ENCODE data around the gene STOML2.
"Not testable (repeated sequence)": the region's sequence is repeated elsewhere in the genome, so short reads cannot be mapped to it uniquely, and the experiment has no call there.

Gene STOML2, protein sequence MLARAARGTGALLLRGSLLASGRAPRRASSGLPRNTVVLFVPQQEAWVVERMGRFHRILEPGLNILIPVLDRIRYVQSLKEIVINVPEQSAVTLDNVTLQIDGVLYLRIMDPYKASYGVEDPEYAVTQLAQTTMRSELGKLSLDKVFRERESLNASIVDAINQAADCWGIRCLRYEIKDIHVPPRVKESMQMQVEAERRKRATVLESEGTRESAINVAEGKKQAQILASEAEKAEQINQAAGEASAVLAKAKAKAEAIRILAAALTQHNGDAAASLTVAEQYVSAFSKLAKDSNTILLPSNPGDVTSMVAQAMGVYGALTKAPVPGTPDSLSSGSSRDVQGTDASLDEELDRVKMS

GRCh38 chr9:35102769-35103659 lies at the start of gene STOML2:
Gene STOML2 (minus strand): TSS chr9:35103131. CDS start chr9:35103094, 37 bp downstream.
- peak; percentile 95 for DNase-seq

GRCh38 chr9:35147941-35148563 lies 45.1 kb upstream of the STOML2 start:
- not testable (repeated sequence) for DNase-seq

- no peak for DNase-seq
Observed at GRCh38 chr9:35142037-35142436, 39.1 kb upstream of the STOML2 start.

GRCh38 chr9:35140093-35140492 lies 37.2 kb upstream of the STOML2 start:
- DNase-seq = no peak

DNA sequence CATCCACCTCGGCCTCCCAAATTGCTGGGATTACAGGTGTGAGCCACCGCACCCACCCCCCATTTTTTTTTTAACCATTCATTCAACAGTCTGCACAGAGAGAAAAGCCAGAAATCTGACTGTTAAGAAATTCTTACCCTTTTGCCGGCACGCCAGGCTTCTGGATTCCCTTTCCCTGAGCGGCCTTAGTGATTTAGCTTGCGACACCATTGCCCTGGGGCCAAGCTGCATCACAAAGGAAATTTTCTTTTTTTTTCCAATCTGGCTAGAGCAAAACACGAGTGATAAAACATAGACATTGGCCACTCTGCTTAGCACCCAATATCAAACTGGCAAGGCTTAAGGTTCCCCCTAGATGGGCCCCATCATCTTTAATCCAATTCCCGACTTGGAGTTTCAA lies 33.9 kb upstream of the STOML2 start:
- no peak for DNase-seq

GRCh38 chr9:35135988-35136387 lies 33.1 kb upstream of the STOML2 start:
- DNase-seq = no peak

DNA sequence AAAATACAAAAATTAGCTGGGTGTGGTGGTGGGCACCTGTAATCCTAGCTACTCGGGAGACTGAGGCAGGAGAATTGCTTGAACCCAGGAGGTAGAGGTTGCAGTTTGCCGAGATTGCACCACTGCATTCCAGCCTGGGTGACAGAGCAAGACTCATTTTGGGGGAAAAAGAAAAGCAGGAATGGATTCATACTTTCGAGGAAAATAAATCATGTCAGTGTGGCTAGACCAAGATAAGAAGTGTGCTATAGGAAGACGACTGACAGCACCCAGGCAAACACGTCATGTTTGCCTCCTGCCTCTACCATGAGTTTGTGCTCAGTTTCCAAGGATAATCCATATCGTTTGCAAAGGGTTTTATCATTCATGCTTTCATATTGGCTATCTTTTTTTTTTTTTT lies 32.0 kb upstream of the STOML2 start:
- no peak for DNase-seq

DNA sequence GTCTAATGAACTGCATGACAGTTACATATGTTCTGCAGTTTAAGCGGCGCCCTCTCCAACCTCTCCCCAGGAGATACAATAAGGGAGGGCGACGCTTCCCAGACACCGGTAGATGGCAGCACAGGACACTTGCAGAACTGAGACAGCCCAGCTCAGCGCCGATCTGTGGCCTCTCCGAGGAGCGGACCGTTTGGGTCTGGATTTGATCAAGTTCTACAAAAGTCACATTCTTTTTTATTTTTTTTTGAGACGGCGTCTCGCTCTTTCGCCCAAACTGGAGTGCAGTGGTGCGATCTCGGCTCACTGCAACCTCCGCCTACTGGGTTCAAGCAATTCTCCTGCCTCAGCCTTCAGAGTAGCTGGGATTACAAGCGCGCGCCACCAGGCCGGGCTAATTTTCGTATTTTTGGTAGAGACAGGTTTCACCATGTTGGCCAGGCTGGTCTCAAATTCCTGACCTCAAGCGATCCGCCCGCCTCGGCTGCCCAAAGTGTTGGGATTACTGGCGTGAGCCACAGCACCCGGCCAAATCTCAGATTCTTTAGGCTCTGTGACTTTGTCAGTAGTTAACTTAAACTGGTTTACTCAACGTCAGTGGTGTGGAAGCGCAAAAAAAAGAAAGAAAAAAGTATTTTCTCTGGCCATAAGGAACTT lies 14.1 kb upstream of the STOML2 start:
- peak; percentile 92 for DNase-seq

DNA sequence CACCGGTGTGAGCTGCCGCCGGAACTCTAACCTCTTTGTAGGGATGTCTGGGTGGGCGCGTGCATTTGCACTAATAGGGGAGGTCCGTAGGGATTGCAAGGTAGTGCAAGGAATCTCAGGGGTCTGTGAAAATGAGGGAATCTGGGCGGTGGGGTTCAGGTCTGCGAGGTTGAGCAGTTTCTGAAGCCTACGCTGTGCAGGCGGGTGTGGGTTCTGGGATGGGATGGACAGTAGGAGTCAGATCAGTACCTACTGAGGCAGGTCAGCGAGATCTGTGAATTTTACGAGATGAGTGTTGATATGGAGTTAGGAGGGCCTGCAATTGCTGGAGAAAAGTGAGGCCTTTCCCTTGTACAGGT lies 13.6 kb upstream of the STOML2 start:
- DNase-seq = no peak

GRCh38 chr9:35115680-35116538 lies 13.0 kb upstream of the STOML2 start, which contains the start of gene ATOSB:
Gene ATOSB (minus strand): TSS chr9:35115862. CDS start chr9:35108274, 7,588 bp downstream.
- DNase-seq = peak; percentile 98

- DNase-seq = peak; percentile 68
Observed at GRCh38 chr9:35114840-35115628, 12.1 kb upstream of the STOML2 start.

DNA sequence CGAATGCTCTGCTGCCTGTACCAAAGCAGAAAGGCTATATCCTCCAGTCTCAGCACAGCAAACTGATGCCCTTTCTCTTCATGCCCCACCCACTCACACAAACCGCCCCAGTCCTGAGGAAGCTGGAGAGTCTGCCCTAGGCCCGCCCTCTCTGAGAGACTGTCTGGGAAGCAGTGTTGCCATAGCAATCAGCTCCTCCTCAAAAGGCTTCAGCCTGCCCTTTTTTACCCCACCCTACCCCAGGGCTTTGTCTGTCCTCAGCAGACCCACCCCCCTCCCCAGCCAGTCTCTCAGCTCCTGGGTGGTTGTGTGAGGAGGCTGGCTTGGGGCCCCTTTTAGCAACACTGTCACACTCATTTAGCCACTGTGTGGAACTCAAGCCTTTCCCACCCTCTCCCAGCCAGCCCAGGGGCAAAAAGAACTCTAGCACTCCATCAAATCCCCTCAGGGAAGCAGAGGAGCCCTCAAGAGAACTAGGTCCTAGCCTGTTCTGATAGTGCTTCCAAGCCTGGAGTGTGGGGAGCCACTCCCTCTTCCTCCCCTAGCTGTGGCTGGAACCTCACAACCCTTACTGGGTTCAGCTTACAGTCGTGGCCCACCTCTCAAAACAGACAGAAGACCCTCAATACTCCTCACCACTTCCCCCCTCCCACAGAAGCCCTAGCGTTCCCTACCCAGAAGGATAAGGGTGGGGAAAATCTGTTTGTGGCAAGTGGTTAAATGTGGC lies 11.3 kb upstream of the STOML2 start:
- peak; percentile 98 for DNase-seq

DNA sequence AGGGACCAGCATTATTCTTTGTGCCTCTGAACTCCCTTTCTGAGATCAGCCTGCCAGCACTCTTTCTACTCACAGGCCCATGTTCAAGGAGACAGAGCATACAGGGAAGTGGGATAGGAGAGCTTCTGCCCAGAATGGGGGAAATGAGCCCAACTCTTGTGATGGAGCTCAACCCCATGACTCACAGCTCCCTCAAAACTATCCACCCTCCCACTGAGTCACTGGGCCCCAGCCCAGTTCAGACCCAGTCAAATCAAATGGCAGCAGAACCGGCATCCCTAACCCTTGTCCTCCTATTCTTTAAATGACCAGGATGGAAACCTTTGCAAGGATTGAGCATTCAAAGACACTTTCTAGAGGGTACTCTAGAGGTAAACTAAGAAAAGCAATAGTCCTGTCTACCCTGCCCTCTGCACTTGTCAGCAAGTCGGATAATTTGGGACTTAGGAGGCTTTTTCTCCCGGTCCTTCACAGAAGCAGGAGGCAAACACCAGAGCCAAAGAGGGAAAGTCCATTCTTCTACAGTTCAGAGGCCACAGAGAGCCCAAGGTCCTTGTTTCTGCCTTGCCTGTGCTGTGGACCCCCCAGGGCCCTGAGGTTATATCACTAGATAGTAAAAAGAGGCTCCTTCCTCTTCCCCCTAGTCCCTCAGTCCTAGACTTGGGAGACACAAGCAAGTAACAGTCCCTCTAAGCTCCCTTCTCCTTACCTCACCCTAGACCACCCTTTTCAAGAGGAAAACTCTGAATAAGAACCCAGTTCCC lies 9.5 kb upstream of the STOML2 start:
- peak; percentile 65 for DNase-seq

DNA sequence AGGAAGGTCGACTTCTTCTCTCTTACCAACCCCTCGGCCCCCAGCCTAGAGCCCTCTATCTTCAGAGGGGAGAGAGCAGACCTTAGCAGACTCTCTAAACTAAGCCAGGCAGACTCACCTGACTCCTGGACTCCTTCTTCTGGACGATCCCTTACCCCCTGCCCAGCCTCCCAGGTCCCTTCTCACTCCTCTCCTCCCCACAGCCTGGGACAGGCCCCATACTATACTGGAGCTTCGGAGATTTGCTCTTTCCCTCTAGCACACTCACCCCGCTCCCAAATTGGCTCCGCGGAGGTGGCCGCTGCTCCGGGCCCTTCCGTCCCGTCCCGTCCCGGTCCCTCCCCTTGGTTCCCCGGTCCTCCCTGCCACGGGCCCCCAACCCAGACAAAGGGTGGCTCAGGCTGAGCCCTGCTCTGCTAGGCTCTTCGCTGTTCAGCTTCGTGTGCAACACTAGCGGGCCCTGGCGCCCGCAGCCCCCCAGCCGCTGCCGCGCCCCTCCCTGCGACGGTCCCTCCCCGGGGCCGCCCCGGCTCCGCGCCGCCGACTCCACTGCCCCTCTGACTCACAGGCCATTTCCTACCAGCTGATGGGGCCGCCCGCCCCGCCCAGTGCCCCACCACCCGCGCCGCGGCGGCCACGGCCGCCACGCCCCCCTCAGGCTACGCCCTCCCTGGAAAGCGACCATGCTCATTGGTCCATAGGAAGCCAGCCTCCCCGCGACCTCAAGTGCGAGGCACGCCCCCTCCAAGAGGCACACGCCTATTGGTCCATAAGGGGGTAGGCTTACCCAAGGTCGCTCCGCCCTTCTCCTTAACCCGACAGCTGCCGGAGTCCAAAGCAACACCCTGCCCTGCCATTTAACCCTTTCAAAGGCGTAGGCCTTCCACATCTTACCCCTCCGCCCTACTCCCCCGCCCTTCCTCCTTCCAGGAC lies 8.3 kb upstream of the STOML2 start:
- peak; percentile 99 for DNase-seq

GRCh38 chr9:35110327-35110761 lies 7.4 kb upstream of the STOML2 start:
- peak; percentile 45 for DNase-seq

GRCh38 chr9:35108946-35109575 lies 6.1 kb upstream of the STOML2 start:
- DNase-seq = no peak

GRCh38 chr9:35108461-35108860 lies 5.5 kb upstream of the STOML2 start:
- no peak for DNase-seq

All from fibroblast of skin of right quadriceps (primary cell).